ENCODE data around the gene OSBPL5.

OSBPL5 gene

DNA sequence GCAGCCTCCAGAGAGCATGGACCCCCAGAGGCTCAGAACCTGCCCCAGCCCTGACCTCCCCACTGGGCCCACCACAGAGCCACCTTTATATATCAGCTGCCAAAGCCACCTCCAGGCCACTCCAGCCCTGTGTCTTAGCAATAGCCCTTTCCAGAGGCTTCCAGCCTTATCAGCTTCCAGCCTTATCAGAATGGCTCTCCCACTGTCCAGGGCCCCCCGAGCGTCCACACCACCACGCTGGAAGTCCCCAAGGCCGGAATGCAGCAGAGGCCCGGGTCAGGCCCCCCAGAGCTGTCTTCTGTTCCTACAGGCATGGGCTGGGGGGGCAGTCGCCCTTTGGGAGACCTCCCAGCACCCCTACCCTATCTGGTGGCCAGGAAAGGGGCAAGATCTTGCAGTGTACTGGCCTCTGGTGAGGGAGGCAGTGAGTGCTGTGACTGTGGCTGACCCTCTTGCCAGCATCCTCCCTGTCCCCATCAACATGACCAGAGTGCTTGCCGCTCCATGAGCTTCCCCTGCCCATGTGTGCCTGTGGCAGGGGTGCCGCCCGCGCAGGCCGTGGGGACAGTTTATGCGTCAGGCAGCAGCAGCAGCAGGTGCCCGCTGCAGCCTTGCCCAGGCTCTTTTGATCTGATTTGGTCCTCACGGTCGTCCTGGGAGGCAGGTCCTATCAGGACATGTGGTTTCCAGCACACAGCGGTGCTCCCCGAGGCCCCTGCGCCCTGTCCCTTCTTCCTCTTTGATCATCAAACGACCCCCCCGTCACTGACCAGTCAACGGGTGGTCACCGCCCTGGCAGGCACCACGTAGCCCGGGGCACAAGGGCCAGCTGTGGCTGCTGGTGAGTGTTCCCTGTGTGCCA, 15.9 kb downstream of the OSBPL5 start:
- ChIA-PET CTCF (no interaction called here), POLR2A (interaction anchor here (1.3 kb wide), 1 partner anchor 11 kb away, joined by 4 read pairs; no protein-coding TSS in a partner anchor)
- DNase-seq (ENCODE audit: low read depth, low spot score) = no peak
- TF ChIP-seq, protein P1, sequence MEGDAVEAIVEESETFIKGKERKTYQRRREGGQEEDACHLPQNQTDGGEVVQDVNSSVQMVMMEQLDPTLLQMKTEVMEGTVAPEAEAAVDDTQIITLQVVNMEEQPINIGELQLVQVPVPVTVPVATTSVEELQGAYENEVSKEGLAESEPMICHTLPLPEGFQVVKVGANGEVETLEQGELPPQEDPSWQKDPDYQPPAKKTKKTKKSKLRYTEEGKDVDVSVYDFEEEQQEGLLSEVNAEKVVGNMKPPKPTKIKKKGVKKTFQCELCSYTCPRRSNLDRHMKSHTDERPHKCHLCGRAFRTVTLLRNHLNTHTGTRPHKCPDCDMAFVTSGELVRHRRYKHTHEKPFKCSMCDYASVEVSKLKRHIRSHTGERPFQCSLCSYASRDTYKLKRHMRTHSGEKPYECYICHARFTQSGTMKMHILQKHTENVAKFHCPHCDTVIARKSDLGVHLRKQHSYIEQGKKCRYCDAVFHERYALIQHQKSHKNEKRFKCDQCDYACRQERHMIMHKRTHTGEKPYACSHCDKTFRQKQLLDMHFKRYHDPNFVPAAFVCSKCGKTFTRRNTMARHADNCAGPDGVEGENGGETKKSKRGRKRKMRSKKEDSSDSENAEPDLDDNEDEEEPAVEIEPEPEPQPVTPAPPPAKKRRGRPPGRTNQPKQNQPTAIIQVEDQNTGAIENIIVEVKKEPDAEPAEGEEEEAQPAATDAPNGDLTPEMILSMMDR (IDR thresholded peaks at IDR 0.05; ENCODE audit: insufficient read depth, low read length, missing control alignments) = no peak
- H3K4me3 ChIP-seq (ENCODE audit: low read depth, low read length) = no peak overlapping the region

DNA sequence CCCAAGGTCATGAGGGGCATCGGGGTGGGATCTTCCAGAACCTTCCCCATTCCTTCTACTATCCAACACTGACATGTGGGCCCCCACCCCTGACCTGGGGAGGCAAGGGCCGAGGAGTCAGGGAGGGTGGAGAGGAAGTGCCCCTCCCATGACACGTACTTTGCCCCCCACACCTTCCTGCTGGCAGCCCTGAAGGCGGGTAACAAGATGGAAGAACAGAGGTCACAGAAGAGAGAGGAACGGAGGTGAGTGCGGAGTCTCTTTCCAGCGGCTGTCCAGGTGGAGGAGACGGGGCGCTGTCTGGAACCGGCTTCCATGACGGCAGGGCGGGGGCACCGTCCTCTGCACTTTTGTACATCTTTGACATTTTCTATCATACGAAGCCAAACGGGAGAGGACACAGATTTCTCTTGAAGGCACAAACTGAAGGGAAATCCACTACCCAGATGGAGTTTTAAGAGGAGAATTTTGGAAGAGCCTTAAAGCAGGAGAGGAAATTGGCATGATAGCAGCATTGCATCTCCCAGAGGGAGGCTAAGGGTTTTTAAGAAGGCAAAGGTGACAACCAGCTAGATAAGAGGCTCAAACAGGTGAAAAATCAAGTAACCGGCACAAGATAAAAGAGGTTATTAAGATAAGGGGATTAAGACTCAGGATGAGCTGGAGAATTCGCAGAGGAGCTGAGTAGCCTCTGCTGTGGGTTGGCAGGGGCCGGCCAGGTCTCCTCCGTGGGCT, 16.7 kb downstream of the OSBPL5 start:
- H3K4me3 ChIP-seq (ENCODE audit: low read depth, low read length) = no peak overlapping the region
- TF ChIP-seq, protein P1 (IDR thresholded peaks at IDR 0.05; ENCODE audit: insufficient read depth, low read length, missing control alignments) = no peak
- CTCF ChIA-PET = no interaction called here
- DNase-seq (ENCODE audit: low read depth, low spot score) = no peak
- POLR2A ChIA-PET = no interaction called here

DNA sequence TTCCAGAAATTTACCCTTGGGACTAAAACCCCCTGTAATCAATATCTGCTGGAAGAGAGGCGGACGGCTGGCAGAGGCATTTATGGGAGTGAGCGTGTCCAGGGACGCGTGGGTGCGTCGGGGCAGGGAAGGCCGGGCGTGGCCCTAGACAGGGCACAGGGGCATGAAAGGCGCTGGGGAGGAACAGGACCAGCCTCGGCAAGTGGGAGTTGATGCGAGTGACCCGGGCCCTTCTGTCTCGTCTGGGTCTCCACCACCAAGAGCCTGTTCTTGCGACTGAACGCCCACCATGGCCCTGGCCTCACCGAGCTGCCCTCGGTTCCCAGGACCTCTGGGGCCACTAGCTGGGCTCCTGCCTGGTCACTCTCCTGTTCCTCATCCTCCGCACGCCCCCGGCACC, 17.5 kb downstream of the OSBPL5 start:
- TF ChIP-seq, protein P1 (IDR thresholded peaks at IDR 0.05; ENCODE audit: insufficient read depth, low read length, missing control alignments) = no peak
- ChIA-PET POLR2A (no interaction called here), CTCF (no interaction called here)
- DNase-seq (ENCODE audit: low read depth, low spot score) = no peak
- H3K4me3 ChIP-seq (ENCODE audit: low read depth, low read length) = no peak overlapping the region

DNA sequence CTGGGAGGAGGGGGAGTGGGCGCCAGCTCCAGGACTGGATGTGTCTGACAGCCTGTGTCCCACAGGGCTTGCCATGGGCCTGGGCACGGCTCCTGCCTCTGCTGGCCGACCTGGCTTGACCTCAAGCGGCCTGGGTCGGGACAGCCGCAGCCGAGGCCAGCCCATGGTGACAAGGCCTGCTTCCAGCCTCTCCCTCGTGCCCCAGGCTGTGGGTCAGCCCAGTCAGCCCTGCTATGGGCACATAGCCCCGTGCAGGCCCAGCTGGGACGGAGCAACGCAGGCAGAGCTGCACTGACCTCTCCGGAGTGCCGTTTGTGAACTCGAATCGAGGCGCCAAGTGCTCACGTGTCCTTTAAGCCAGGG, 17.9 kb downstream of the OSBPL5 start:
- CTCF ChIA-PET = no interaction called here
- POLR2A ChIA-PET = no interaction called here
- TF ChIP-seq, protein P1 (IDR thresholded peaks at IDR 0.05; ENCODE audit: insufficient read depth, low read length, missing control alignments) = no peak
- no peak for DNase-seq (ENCODE audit: low read depth, low spot score)
- no peak overlapping the region for H3K4me3 ChIP-seq (ENCODE audit: low read depth, low read length)

DNA sequence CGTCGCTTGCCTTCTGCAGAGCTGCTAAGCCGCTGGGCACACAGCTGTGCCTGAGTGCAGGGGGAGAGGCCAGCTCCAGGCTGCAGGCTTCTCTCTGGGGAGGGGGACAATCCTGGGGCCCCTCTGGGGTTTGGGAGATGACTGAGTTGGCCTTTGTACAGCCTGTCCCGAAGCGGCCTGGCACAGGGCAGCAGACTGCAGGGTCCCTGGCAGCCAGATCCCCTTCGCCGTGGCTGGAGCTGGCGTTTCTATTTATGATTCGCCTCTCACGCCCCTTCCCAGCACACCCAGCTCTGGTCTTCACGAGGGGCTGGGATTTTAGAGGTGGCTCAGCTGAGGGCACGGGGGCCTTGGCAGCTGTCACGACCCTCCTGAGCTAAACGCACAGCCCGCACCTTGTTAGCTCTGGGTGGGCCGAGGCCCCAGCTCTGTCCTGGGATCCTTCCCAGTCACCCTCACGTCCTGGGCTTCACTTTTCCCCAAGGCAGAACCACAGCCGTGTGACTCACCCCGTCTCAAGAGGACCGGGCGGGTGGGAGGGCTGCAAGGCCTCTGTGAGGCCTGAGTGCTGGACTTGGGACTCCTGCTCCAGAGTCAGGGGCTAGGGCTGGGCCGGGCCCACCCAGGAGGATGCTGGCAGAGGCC, 18.4 kb downstream of the OSBPL5 start:
- TF ChIP-seq, protein P1 (IDR thresholded peaks at IDR 0.05; ENCODE audit: insufficient read depth, low read length, missing control alignments) = no peak
- CTCF ChIA-PET = no interaction called here
- POLR2A ChIA-PET = no interaction called here
- H3K4me3 ChIP-seq (ENCODE audit: low read depth, low read length) = no peak overlapping the region
- DNase-seq (ENCODE audit: low read depth, low spot score) = no peak

DNA sequence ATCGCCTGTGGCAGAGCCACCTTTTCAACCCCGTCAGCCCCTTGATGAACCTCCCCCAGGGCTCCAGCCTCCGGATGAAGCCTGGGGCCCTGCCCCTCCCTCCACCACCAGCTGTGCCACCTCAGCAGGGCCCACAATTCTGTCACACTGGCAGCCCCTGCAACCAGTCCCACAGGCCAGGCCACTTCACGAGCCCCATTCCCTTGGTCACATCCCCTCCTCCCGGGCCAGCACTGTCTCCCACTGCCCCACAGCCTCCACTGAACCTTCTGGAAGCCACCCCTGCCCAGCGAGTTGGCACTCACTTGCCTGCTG, 19.9 kb downstream of the OSBPL5 start:
- H3K4me3 ChIP-seq (ENCODE audit: low read depth, low read length) = no peak overlapping the region
- TF ChIP-seq, protein P1 (IDR thresholded peaks at IDR 0.05; ENCODE audit: insufficient read depth, low read length, missing control alignments) = no peak
- ChIA-PET POLR2A (no interaction called here), CTCF (no interaction called here)
- DNase-seq (ENCODE audit: low read depth, low spot score) = no peak
